ENCODE measurements around the gene CRTC3.

DNA sequence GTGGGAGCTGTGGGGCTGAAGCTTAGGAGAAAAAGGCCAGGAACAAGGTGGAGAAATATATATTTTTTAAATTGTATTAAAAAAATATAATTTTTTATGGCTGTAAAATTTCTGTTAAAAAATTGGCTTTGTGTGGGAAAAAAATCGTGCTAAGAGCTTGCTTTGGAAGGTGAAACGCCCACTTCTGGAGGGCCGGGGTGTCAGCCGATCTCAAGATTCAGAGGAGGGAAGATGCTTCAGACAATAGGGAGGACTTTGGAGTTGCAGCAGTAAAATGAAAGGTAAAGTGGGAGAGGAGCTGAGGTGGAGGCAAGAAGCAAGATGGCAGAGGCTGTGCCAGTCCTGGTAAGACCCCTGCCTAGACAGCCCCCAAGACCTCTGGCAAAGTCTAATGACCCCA, 141.5 kb downstream of the CRTC3 start:
- TF ChIP-seq, protein P1, sequence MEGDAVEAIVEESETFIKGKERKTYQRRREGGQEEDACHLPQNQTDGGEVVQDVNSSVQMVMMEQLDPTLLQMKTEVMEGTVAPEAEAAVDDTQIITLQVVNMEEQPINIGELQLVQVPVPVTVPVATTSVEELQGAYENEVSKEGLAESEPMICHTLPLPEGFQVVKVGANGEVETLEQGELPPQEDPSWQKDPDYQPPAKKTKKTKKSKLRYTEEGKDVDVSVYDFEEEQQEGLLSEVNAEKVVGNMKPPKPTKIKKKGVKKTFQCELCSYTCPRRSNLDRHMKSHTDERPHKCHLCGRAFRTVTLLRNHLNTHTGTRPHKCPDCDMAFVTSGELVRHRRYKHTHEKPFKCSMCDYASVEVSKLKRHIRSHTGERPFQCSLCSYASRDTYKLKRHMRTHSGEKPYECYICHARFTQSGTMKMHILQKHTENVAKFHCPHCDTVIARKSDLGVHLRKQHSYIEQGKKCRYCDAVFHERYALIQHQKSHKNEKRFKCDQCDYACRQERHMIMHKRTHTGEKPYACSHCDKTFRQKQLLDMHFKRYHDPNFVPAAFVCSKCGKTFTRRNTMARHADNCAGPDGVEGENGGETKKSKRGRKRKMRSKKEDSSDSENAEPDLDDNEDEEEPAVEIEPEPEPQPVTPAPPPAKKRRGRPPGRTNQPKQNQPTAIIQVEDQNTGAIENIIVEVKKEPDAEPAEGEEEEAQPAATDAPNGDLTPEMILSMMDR (IDR thresholded peaks at IDR 0.05): no peak
- no peak for TF ChIP-seq POLR2A (IDR thresholded peaks at IDR 0.05)

Measured in Peyer's patch (tissue), 4 donors.